GM12864 (cell line): ENCODE results near the gene UNC13C.

Experiments used
- DNase-seq: peaks from one replicate; pipeline ENCODE4 v3.0.0-alpha.2; 2011; ENCODE audit warnings: low read depth
- H3K4me3 ChIP-seq: 2 replicates; pipeline ENCODE4 v1.5.1; 2011; ENCODE audit warnings: mild to moderate bottlenecking, low read depth, low read length, control low read depth
- TF ChIP-seq, protein P1 (sequence below): IDR thresholded peaks from 2 replicates; pipeline ENCODE4 v1.5.1; 2011; ENCODE audit warnings: low read depth, mild to moderate bottlenecking, moderate library complexity, low read length, control low read depth, inconsistent platforms; ENCODE audit errors: missing control alignments

Gene UNC13C

DNA sequence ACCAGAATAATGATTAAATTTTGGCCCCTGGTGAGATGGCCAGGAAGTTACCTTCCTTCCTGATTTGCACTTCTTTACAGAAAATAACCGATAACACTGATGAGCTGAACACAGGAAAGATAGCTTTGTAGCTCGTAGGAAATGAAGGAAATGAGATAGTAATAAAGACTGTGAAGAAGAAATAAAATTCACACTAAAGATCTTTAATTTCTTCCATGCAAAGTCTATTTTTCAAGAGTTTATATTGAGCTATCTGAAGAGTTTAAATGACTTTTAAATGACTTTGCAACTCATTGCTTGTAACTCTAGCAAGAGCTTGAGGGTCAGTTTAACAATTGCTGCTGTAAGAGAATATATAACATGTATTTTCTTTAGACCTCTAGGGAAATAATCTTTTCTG lies 543.0 kb downstream of the UNC13C start:
- H3K4me3 ChIP-seq = no peak overlapping the region
- no peak for DNase-seq
- TF ChIP-seq, protein P1, sequence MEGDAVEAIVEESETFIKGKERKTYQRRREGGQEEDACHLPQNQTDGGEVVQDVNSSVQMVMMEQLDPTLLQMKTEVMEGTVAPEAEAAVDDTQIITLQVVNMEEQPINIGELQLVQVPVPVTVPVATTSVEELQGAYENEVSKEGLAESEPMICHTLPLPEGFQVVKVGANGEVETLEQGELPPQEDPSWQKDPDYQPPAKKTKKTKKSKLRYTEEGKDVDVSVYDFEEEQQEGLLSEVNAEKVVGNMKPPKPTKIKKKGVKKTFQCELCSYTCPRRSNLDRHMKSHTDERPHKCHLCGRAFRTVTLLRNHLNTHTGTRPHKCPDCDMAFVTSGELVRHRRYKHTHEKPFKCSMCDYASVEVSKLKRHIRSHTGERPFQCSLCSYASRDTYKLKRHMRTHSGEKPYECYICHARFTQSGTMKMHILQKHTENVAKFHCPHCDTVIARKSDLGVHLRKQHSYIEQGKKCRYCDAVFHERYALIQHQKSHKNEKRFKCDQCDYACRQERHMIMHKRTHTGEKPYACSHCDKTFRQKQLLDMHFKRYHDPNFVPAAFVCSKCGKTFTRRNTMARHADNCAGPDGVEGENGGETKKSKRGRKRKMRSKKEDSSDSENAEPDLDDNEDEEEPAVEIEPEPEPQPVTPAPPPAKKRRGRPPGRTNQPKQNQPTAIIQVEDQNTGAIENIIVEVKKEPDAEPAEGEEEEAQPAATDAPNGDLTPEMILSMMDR = no peak

DNA sequence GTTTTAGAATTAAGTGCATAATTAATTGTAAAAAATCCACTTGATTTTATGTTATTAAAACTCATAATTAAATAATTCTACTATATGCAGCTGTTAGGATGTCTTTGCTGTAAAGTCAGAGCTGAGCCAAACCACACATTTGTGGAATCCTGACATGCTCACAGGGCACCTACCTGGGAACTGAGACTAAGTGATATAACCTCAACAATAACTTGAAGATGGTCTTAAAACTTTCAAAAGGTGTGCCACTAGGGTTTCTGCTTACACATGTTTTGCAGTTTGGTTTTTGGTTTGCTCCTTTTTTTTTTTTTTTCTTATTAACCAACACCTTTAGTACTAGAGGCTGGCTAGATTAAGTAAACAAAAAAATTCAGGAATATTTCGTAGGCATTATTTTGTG lies 549.8 kb downstream of the UNC13C start:
- TF ChIP-seq, protein P1 = no peak
- no peak overlapping the region for H3K4me3 ChIP-seq
- DNase-seq = no peak

DNA sequence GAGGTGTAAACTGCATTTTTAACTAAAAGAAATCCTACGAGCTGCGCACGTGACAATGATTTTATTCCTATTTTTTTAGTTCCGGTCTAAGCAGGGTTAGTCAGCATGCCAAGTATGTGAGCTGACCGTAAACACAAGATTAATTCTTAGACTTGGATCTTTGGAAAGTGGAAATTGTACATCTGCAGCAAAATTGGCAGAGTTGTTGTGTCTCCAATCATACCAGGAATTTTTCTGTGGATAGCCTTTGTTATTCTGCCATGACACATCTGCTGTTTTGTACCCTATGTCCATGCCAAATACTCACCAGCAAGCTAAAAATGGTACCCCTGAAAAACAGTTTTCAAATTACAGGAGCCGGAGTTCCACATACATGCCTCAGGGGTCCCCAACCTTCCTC lies 562.5 kb downstream of the UNC13C start:
- TF ChIP-seq, protein P1 = no peak
- no peak overlapping the region for H3K4me3 ChIP-seq
- no peak for DNase-seq

DNA sequence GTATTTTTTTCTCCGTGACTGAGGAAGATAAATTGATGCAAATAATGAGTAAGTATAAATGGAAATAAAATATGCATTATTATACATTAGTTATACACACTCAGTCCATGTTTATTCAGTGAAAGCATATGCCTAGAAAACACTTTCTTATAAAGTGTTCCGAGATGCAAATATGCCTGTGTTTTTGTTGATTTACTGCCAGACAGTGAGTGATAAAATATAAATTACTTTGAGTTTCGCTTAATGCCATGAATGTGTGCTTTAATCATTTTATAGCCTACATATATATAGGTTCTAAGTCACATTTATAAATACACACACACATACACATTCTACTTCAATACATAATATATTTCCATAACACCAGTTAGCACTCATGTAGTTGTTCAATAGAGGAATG lies 569.2 kb downstream of the UNC13C start:
- no peak for DNase-seq
- TF ChIP-seq, protein P1 = no peak
- no peak overlapping the region for H3K4me3 ChIP-seq

DNA sequence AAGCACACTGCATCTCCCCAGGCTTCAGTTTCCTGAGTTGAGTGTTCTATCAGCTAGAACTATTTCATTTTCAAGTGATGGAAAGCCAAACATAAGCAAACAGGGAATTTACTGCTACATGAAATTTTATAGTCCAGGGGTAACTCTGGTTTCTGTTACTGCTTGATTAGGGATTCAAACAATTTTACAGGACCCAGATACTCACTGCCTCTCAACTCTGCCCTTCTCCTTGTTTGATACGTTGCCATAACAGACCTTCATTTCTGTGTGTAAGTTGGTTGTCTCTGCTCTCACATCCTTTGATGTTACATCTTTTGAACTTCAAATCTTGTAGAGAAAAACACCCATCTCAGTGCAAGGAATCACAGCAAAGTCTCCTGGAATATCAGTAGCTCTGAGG lies 572.7 kb downstream of the UNC13C start:
- no peak for DNase-seq
- no peak overlapping the region for H3K4me3 ChIP-seq
- TF ChIP-seq, protein P1 = no peak

DNA sequence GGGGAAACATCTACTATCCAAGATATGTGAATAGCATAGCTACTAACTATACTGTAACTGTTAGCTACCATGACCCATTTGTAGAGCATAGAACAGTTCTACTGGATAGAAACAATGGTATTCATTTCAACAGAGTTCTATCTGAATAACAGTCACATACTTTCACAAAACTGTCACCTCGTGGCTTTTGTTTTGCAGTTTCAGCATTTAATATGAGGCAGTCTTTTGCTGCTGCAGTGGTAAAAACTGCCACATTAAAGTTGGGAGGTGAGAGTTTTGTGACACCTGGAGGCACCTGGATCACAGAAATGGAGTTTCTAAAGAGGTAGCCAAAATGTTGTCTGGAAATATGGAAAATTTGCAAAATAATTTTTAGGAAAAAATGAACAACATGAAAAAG lies 578.0 kb downstream of the UNC13C start:
- DNase-seq = no peak
- TF ChIP-seq, protein P1 = no peak
- H3K4me3 ChIP-seq = no peak overlapping the region

DNA sequence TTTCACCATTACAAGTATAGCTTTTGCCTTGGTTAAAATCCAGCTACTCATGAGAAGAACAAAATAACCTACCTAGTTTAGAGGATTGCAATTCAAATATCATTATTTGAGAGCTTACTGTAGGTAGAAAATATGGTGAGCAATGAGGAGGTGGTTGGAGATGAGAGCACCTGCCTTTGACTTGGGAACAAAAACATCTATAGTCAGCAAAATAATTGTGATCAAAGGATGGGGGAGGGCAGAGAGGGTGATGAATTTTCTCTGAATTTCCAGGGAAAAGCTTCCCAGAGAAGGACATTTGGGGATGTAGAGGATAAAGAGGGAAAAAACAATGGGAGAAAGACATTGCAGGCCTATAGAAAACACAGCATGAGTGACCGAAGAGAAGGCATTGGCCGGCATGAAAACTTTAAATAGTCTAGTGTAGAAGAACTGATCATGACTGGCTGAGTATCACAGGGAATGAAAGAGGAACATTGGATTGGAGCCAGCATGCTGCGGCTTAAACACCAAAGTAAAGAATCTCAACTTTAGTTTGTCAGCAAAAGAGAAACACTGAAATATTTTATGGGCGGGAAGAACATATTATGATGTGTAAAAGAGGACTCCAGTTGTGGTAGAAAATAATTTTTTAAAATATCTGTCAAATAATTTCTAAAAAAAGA lies 581.3 kb downstream of the UNC13C start:
- H3K4me3 ChIP-seq = no peak overlapping the region
- TF ChIP-seq, protein P1 = no peak
- no peak for DNase-seq
